Endothelial cell (in vitro differentiated cells): ENCODE data around the gene ARFGEF2. TPM values are rescaled to one million over a fixed set of nuclear protein-coding genes. Genes with fewer than 3 reads are reported as not detected.

Experiments
- DNase-seq: peaks from one replicate; pipeline ENCODE4 v3.0.0; 2021; ENCODE audit warnings: low spot score
- H3K27ac Mint-ChIP-seq: one replicate; pipeline ENCODE4 v1.8.0; 2021; ENCODE audit warnings: mixed read lengths, inconsistent platforms; ENCODE audit not compliant: unreplicated experiment
- H3K27me3 Mint-ChIP-seq: one replicate; pipeline ENCODE4 v1.8.0; 2021; ENCODE audit warnings: mild to moderate bottlenecking, moderate library complexity, mixed read lengths, inconsistent platforms; ENCODE audit not compliant: unreplicated experiment
- H3K36me3 Mint-ChIP-seq: one replicate; pipeline ENCODE4 v1.8.0; 2021; ENCODE audit warnings: mild to moderate bottlenecking, low read depth, mixed read lengths, inconsistent platforms; ENCODE audit not compliant: unreplicated experiment
- H3K4me1 Mint-ChIP-seq: one replicate; pipeline ENCODE4 v1.8.0; 2021; ENCODE audit warnings: mild to moderate bottlenecking, mixed read lengths, inconsistent platforms; ENCODE audit not compliant: unreplicated experiment
- H3K4me3 Mint-ChIP-seq: one replicate; pipeline ENCODE4 v1.8.0; 2021; ENCODE audit warnings: mild to moderate bottlenecking, mixed read lengths, inconsistent platforms; ENCODE audit not compliant: unreplicated experiment
- H3K9me3 Mint-ChIP-seq: one replicate; pipeline ENCODE4 v1.8.0; 2021; ENCODE audit warnings: mixed read lengths, inconsistent platforms; ENCODE audit not compliant: unreplicated experiment
- total RNA-seq: library from RNA; stranded (reverse); fragmentation: NEBNext Ultra II Directional; extraction: Animal tissue kit (Norgen Biotek cat#: 25700); gene quantifications from one replicate; pipeline ENCODE4 v1.2.1, GENCODE V29; 2021; ENCODE audit not compliant: unreplicated experiment
- TF ChIP-seq, protein P1 (sequence below): fragments of 200-600 bp; sonication (generic); IDR thresholded peaks from one replicate; pipeline ENCODE4 v1.5.0; 2021; ENCODE audit warnings: antibody characterized with exemption; ENCODE audit not compliant: unreplicated experiment

Gene ARFGEF2
- total RNA-seq, 1 donor from 2014 or later: 20.3 TPM

- DNase-seq: no peak
- H3K27ac Mint-ChIP-seq: peak overlapping the region; percentile 1
Observed at GRCh38 chr20:48983423-48984400, 62.2 kb downstream of the ARFGEF2 start.

GRCh38 chr20:48984575-48985219 lies 63.2 kb downstream of the ARFGEF2 start:
- DNase-seq: no peak
- Mint-ChIP-seq H3K9me3 (no peaks in the 10 kb centered on the region), H3K27ac (no peak overlapping the region), H3K36me3 (peaks cover 49% of the 10 kb centered on the region), H3K4me3 (no peak overlapping the region), H3K27me3 (peaks cover 1% of the 10 kb centered on the region), H3K4me1 (no peaks in the 10 kb centered on the region)
- TF ChIP-seq, protein P1, sequence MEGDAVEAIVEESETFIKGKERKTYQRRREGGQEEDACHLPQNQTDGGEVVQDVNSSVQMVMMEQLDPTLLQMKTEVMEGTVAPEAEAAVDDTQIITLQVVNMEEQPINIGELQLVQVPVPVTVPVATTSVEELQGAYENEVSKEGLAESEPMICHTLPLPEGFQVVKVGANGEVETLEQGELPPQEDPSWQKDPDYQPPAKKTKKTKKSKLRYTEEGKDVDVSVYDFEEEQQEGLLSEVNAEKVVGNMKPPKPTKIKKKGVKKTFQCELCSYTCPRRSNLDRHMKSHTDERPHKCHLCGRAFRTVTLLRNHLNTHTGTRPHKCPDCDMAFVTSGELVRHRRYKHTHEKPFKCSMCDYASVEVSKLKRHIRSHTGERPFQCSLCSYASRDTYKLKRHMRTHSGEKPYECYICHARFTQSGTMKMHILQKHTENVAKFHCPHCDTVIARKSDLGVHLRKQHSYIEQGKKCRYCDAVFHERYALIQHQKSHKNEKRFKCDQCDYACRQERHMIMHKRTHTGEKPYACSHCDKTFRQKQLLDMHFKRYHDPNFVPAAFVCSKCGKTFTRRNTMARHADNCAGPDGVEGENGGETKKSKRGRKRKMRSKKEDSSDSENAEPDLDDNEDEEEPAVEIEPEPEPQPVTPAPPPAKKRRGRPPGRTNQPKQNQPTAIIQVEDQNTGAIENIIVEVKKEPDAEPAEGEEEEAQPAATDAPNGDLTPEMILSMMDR: no peak

More at GRCh38 chr20:48983423-48984400, 62.2 kb downstream of the ARFGEF2 start:
- peaks cover 49% of the 10 kb centered on the region for H3K36me3 Mint-ChIP-seq
- H3K4me3 Mint-ChIP-seq: peak overlapping the region; percentile 32
- H3K4me1 Mint-ChIP-seq: no peaks in the 10 kb centered on the region
- TF ChIP-seq, protein P1: no peak
- peaks cover 1% of the 10 kb centered on the region for H3K27me3 Mint-ChIP-seq
- H3K9me3 Mint-ChIP-seq: no peaks in the 10 kb centered on the region

DNA sequence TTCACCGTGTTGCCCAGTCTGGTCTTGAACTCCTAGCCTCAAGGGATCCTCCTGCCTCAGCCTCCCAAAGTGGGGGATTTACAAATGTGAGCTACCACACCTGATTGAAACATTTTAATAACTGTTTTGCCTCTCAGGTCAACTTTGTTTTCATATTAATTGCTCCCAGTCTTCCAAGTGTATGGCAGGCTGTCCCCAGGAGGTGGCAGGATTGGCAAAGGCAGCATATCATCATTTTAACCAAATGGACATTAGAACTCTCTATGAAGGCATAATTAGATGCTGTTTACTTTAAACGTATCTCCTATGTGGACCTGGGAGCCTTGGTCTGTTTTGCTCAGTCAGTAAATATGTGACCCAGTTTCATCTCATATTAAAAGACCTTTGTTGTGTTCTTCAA lies 65.4 kb downstream of the ARFGEF2 start:
- Mint-ChIP-seq H3K4me3 (no peak overlapping the region), H3K9me3 (no peaks in the 10 kb centered on the region), H3K4me1 (no peaks in the 10 kb centered on the region), H3K27me3 (peaks cover 1% of the 10 kb centered on the region), H3K27ac (no peak overlapping the region), H3K36me3 (peaks cover 46% of the 10 kb centered on the region)
- TF ChIP-seq, protein P1: no peak
- no peak for DNase-seq

GRCh38 chr20:48990467-48990866 lies 69.0 kb downstream of the ARFGEF2 start:
- peak overlapping the region; percentile 38 for H3K4me3 Mint-ChIP-seq
- DNase-seq: no peak
- no peaks in the 10 kb centered on the region for H3K27me3 Mint-ChIP-seq
- no peaks in the 10 kb centered on the region for H3K4me1 Mint-ChIP-seq
- H3K9me3 Mint-ChIP-seq: no peaks in the 10 kb centered on the region
- H3K36me3 Mint-ChIP-seq: peaks cover 34% of the 10 kb centered on the region
- peak overlapping the region; percentile 20 for H3K27ac Mint-ChIP-seq
- TF ChIP-seq, protein P1: no peak

GRCh38 chr20:48995589-48995988 lies 74.1 kb downstream of the ARFGEF2 start:
- no peaks in the 10 kb centered on the region for H3K4me1 Mint-ChIP-seq
- TF ChIP-seq, protein P1: no peak
- H3K36me3 Mint-ChIP-seq: peaks cover 30% of the 10 kb centered on the region
- no peak overlapping the region for H3K27ac Mint-ChIP-seq
- no peaks in the 10 kb centered on the region for H3K9me3 Mint-ChIP-seq
- no peak overlapping the region for H3K4me3 Mint-ChIP-seq
- no peak for DNase-seq
- no peaks in the 10 kb centered on the region for H3K27me3 Mint-ChIP-seq
